GM12864 (cell line): Measurements from ENCODE around the gene ZNF420.
A peak's percentile ranks its signal among the peaks of the same experiment; 100 is the strongest.
"Not testable (repeated sequence)": the region's sequence is repeated elsewhere in the genome, so short reads cannot be mapped to it uniquely, and the experiment has no call there.

Experiments
- DNase-seq: peaks from one replicate; pipeline ENCODE4 v3.0.0-alpha.2; 2011; ENCODE audit warnings: low read depth
- H3K4me3 ChIP-seq: 2 replicates; pipeline ENCODE4 v1.5.1; 2011; ENCODE audit warnings: mild to moderate bottlenecking, low read depth, low read length, control low read depth
- TF ChIP-seq, protein P1 (sequence below): IDR thresholded peaks from 2 replicates; pipeline ENCODE4 v1.5.1; 2011; ENCODE audit warnings: low read depth, mild to moderate bottlenecking, moderate library complexity, low read length, control low read depth, inconsistent platforms; ENCODE audit errors: missing control alignments

Gene ZNF420

DNA sequence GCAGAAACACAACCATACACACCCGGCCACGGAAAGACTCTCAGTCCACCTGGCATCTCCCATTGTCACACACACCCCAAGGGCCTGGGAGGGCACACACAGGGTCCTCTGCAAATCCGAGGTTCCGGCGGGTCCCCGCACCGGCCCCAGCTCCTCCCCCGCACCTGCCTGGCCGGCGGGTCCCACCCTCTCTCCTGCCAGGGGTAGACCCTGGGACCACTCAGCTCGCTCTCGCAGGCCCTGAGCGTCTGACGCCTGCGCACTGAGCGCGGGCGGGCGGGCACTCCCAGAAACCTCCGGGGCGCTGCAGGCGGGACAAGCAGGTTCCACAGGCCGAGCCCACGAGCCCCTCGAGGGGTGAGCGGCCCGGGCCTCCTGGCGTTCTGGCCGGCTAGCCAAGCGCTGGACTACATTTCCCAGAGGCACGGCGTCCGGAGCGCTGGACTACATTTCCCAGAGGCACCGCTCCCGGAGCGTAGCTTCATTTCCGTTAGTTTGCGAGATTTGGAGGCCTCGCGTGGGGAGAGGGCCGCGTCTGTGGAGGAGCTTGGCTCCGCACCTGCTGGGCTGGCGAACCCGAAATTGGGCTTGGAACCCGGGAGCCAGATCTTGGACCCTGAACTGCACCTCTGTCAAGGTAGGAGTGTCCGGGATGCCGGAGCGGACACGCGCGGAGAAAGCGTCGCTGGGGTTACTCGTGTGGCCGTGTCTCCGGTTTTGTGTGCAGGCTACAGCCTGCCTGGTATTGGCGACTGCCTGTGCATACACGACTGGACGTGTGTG lies at the start of gene ZNF420:
Gene ZNF420, plus strand, starts transcription at position 500 of the 783 bp plus-strand sequence. CDS start 10,686 bp downstream, outside the sequence.
- DNase-seq = peak; percentile 92
- H3K4me3 ChIP-seq = peak within 1 kb of the TSS; percentile 81
- TF ChIP-seq, protein P1, sequence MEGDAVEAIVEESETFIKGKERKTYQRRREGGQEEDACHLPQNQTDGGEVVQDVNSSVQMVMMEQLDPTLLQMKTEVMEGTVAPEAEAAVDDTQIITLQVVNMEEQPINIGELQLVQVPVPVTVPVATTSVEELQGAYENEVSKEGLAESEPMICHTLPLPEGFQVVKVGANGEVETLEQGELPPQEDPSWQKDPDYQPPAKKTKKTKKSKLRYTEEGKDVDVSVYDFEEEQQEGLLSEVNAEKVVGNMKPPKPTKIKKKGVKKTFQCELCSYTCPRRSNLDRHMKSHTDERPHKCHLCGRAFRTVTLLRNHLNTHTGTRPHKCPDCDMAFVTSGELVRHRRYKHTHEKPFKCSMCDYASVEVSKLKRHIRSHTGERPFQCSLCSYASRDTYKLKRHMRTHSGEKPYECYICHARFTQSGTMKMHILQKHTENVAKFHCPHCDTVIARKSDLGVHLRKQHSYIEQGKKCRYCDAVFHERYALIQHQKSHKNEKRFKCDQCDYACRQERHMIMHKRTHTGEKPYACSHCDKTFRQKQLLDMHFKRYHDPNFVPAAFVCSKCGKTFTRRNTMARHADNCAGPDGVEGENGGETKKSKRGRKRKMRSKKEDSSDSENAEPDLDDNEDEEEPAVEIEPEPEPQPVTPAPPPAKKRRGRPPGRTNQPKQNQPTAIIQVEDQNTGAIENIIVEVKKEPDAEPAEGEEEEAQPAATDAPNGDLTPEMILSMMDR = no peak

DNA sequence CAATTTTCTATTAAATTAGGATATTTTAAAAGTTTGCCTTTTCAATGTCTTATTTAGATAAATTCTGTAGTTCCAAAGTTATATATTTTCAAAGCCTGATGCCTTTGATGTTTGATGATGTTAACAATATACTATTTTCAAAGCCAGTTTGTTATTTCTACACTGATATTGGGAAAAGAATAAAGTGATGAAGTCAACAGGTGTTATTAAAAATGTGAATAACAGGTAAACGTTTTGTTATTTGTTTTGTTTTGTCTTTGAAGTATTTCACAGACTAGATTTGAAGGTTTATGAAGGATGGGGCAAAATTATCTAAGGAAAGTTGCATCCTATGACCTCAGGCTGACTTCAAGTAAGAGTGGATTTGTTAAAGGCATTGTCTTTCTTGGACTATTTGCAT lies 33.1 kb upstream of the ZNF420 start:
- no peak overlapping the region for H3K4me3 ChIP-seq
- TF ChIP-seq, protein P1 = no peak
- no peak for DNase-seq

DNA sequence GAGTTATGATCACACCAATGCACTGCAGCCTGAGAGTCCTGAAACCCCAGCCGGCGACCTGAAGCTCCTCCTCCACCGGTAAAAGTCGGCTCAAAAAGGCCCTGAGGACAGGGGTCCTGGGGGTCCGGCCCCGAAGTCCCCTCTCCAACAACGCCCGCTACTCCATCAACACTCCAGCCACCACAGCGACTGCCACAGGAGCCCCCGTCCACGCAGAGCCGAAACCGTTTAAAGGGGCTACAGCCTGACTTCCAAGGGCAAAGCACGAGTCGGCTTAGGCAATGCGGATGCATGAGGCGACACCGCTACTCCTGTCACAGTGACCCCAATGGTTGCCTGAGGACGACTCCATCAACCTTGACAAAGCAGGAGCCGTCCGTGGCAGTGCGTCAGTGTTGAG lies 22.9 kb upstream of the ZNF420 start:
- H3K4me3 ChIP-seq = no peak overlapping the region
- TF ChIP-seq, protein P1 = no peak
- no peak for DNase-seq

DNA sequence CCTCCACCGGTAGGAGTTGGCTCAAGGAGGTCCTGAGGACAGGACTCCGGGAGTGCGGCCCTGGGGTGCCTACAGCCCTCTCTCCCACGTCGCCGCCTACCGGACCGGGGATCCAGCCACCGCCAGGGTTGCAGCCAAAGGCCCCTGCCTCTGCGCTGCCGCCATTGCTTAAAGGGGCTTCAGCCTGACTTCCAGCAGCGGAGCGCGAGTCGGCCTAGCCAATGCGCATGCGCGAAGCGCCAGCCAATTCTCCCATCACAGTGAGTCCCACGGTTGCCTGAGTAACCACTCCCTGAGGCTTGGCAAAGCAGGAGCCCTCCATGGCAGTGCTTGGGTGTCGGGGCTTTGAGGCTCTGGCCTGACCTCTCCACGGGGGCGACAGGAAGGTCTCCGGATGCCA lies 21.5 kb upstream of the ZNF420 start:
- no peak overlapping the region for H3K4me3 ChIP-seq
- TF ChIP-seq, protein P1 = no peak
- no peak for DNase-seq

DNA sequence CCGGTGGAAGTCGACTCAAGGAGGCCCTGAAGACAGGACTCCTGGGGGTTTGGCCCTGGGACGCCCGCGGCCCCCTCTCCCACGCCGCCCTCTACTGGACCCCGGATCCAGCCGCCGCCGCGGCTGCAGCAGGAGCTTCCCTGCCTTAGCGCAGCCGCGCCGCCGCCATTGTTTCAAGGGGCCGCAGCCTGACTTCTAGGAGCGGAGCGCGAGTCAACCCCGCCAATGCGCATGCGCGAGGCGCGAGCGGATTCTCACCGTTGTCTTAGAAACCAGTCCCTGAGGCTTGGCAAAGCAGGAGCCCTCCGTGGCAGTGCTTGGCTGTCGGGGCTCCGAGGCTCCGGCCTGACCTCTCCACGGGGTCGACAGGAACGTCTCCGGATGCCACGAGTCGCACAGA lies 19.1 kb upstream of the ZNF420 start:
- DNase-seq = no peak
- TF ChIP-seq, protein P1 = no peak
- H3K4me3 ChIP-seq = no peak overlapping the region

DNA sequence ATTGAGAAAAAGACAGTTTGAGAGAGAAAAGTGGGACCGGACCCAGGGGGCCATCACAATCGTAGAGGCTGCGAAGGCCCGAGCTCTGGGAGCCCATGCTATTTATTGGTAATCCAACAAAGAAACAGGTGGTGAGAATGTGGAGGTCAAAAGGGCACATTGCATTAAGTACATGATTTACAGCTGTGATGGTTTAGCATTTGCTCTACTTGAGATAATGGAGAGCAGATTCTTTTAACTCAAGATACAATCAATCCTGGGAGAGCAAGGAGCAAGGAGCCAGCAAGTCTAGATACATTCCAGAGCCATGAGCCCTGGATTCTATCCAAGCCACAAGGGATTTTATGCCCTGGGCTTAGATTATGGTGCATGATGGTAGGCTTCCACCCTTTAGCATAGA lies 13.3 kb upstream of the ZNF420 start:
- not testable (repeated sequence) for H3K4me3 ChIP-seq, DNase-seq

DNA sequence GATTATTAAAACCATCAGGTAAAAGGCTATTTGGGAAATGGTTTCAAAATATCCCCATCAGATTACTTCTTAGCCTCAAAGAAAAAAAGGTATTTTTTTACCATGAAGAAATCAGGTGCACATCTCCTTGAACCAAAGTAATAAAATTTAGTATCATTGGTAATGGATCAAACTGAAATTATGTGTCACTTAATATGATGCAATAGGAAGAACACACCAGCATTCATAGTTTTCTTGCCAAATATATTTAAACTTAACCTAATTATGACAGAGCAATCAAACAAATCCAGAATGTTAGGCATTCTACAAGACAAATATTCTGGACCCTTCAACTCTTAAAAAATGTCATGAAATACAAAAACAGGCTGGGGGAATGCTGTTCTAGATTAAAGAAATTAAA lies 4.1 kb upstream of the ZNF420 start:
- no peak overlapping the region for H3K4me3 ChIP-seq
- TF ChIP-seq, protein P1 = no peak
- no peak for DNase-seq
